GM23338 (cell line): ENCODE data around the gene DNAH11. TPM values are rescaled to one million over a fixed set of nuclear protein-coding genes. Genes with fewer than 3 reads are reported as not detected.

Source experiments
- ATAC-seq: fragments of 200-7000 bp; cut with Tn5 transposase; 3 replicates; pipeline ENCODE4 v1.9.1; 2020
- DNase-seq: peaks from one replicate; pipeline ENCODE4 v3.0.0-alpha.2; 2015; ENCODE audit warnings: low spot score
- H2AFZ ChIP-seq: fragments of 200-600 bp; sonication (generic); 2 replicates; pipeline ENCODE4 v1.8.0; 2016; ENCODE audit warnings: antibody characterized with exemption, mild to moderate bottlenecking, moderate library complexity
- H3F3A ChIP-seq: fragments of 200-600 bp; sonication (generic); replicated peaks from 2 replicates; pipeline ENCODE4 v1.8.0; 2017; ENCODE audit warnings: antibody characterized with exemption, mixed run types, low read depth
- H3K27ac ChIP-seq: fragments of 200-600 bp; sonication (generic); 2 replicates; pipeline ENCODE4 v1.6.1; 2016; ENCODE audit warnings: low read depth
- H3K27me3 ChIP-seq: fragments of 200-600 bp; sonication (generic); 2 replicates; pipeline ENCODE4 v1.8.0; 2016; ENCODE audit warnings: mild to moderate bottlenecking, mixed run types, moderate library complexity; ENCODE audit not compliant: insufficient read depth
- H3K36me3 ChIP-seq: fragments of 200-600 bp; sonication (generic); 2 replicates; pipeline ENCODE4 v1.8.0; 2016; ENCODE audit warnings: mild to moderate bottlenecking; ENCODE audit not compliant: insufficient read depth
- H3K4me1 ChIP-seq: fragments of 200-600 bp; sonication (generic); 2 replicates; pipeline ENCODE4 v1.8.0; 2016; ENCODE audit warnings: mild to moderate bottlenecking, moderate library complexity; ENCODE audit not compliant: insufficient read depth
- H3K4me2 ChIP-seq: fragments of 200-600 bp; sonication (generic); 2 replicates; pipeline ENCODE4 v1.7.1; 2017; ENCODE audit warnings: mixed run types
- H3K4me3 ChIP-seq: fragments of 200-600 bp; sonication (generic); 2 replicates; pipeline ENCODE4 v1.6.1; 2016; ENCODE audit warnings: mixed run types
- H3K79me2 ChIP-seq: fragments of 200-600 bp; sonication (generic); replicated peaks from 2 replicates; pipeline ENCODE4 v1.8.0; 2017; ENCODE audit warnings: mild to moderate bottlenecking; ENCODE audit not compliant: insufficient read depth
- H3K9me2 ChIP-seq: fragments of 200-600 bp; sonication (generic); 2 replicates; pipeline ENCODE4 v1.8.0; 2017; ENCODE audit not compliant: insufficient read depth
- H4K20me1 ChIP-seq: fragments of 200-600 bp; sonication (generic); replicated peaks from 2 replicates; pipeline ENCODE4 v1.8.0; 2017; ENCODE audit warnings: mild to moderate bottlenecking; ENCODE audit not compliant: insufficient read depth
- H3K27ac Mint-ChIP-seq: 2 replicates; pipeline ENCODE4 v1.8.0; 2020; ENCODE audit warnings: inconsistent platforms, mild to moderate bottlenecking, moderate library complexity, mixed read lengths
- H3K27me3 Mint-ChIP-seq: 3 replicates; pipeline ENCODE4 v1.8.0; 2022; ENCODE audit warnings: low read depth, mild to moderate bottlenecking, moderate library complexity, mixed read lengths, inconsistent platforms; ENCODE audit not compliant: insufficient read depth, poor library complexity
- H3K36me3 Mint-ChIP-seq: 3 replicates; pipeline ENCODE4 v1.8.0; 2021; ENCODE audit warnings: low read depth, mild to moderate bottlenecking, inconsistent platforms, moderate library complexity, mixed read lengths
- H3K4me1 Mint-ChIP-seq: 3 replicates; pipeline ENCODE4 v1.8.0; 2020; ENCODE audit warnings: mild to moderate bottlenecking, inconsistent platforms, mixed read lengths
- H3K4me3 Mint-ChIP-seq: 3 replicates; pipeline ENCODE4 v1.8.0; 2021; ENCODE audit warnings: moderate library complexity, mild to moderate bottlenecking, inconsistent platforms, mixed read lengths
- H3K9me3 Mint-ChIP-seq: 3 replicates; pipeline ENCODE4 v1.8.0; 2020; ENCODE audit warnings: moderate library complexity, mild to moderate bottlenecking, inconsistent platforms, mixed read lengths
- POLR2AphosphoS5 ChIP-seq: IDR thresholded peaks from 2 replicates; pipeline ENCODE4 v1.6.1; 2016; ENCODE audit warnings: antibody characterized with exemption, low read depth
- ZNF114 ChIP-seq: fragments of 250-450 bp; sonication (Bioruptor Pico); IDR thresholded peaks from 2 replicates; pipeline ENCODE4 v1.5.0; 2020; ENCODE audit warnings: mild to moderate bottlenecking, moderate library complexity
- ZNF331 ChIP-seq: fragments of 250-450 bp; sonication (Bioruptor Pico); IDR thresholded peaks from 2 replicates; pipeline ENCODE4 v1.5.0; 2020; ENCODE audit warnings: low read depth, mild to moderate bottlenecking, moderate library complexity
- polyA plus RNA-seq: library from polyadenylated mRNA; unstranded; fragments of >200 nt; fragmentation: Nextera tagmentation; extraction: Ambion mirVana; gene quantifications from 2 replicates; pipeline ENCODE4 v1.2.1, GENCODE V29; 2016
- total RNA-seq: library from RNA; depleted of rRNA; stranded (reverse); fragments of >200 nt; shearing (Covaris generic); gene quantifications from 2 replicates; pipeline ENCODE4 v1.2.3, GENCODE V29; 2014
- TF ChIP-seq, protein P1 (sequence below): IDR thresholded peaks from one replicate; pipeline ENCODE4 v1.6.1; 2018; ENCODE audit warnings: antibody characterized with exemption; ENCODE audit not compliant: unreplicated experiment
- TF ChIP-seq, protein P2 (sequence below): fragments of 250-450 bp; sonication (Bioruptor Pico); IDR thresholded peaks from 2 replicates; pipeline ENCODE4 v1.5.0; 2020; ENCODE audit warnings: mild to moderate bottlenecking, moderate library complexity

The DNAH11 gene
- total and polyA plus RNA-seq, 2 experiments from 2014 or later: 9.3 TPM

DNA sequence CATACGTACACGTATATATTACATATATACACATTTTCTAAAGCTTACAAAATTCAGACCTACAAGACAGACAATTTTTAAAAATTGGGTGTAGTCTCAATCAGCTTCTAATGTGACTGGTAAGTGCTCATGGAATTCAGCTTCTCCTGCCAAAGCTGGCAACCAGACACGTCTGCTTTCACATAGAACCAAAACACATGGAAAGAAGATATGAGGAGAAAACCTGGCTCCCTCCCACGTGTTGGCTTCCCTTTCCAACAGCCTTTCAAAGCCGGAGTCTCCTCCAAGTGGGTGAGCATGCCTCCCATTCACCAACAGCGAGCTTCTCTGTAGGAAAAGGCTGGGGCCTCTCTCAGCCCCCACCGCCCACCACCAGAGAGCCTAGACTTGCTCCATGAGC lies 369.5 kb downstream of the DNAH11 start (continued):
- TF ChIP-seq, protein P1, sequence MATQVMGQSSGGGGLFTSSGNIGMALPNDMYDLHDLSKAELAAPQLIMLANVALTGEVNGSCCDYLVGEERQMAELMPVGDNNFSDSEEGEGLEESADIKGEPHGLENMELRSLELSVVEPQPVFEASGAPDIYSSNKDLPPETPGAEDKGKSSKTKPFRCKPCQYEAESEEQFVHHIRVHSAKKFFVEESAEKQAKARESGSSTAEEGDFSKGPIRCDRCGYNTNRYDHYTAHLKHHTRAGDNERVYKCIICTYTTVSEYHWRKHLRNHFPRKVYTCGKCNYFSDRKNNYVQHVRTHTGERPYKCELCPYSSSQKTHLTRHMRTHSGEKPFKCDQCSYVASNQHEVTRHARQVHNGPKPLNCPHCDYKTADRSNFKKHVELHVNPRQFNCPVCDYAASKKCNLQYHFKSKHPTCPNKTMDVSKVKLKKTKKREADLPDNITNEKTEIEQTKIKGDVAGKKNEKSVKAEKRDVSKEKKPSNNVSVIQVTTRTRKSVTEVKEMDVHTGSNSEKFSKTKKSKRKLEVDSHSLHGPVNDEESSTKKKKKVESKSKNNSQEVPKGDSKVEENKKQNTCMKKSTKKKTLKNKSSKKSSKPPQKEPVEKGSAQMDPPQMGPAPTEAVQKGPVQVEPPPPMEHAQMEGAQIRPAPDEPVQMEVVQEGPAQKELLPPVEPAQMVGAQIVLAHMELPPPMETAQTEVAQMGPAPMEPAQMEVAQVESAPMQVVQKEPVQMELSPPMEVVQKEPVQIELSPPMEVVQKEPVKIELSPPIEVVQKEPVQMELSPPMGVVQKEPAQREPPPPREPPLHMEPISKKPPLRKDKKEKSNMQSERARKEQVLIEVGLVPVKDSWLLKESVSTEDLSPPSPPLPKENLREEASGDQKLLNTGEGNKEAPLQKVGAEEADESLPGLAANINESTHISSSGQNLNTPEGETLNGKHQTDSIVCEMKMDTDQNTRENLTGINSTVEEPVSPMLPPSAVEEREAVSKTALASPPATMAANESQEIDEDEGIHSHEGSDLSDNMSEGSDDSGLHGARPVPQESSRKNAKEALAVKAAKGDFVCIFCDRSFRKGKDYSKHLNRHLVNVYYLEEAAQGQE: no peak
- TF ChIP-seq, protein P2, sequence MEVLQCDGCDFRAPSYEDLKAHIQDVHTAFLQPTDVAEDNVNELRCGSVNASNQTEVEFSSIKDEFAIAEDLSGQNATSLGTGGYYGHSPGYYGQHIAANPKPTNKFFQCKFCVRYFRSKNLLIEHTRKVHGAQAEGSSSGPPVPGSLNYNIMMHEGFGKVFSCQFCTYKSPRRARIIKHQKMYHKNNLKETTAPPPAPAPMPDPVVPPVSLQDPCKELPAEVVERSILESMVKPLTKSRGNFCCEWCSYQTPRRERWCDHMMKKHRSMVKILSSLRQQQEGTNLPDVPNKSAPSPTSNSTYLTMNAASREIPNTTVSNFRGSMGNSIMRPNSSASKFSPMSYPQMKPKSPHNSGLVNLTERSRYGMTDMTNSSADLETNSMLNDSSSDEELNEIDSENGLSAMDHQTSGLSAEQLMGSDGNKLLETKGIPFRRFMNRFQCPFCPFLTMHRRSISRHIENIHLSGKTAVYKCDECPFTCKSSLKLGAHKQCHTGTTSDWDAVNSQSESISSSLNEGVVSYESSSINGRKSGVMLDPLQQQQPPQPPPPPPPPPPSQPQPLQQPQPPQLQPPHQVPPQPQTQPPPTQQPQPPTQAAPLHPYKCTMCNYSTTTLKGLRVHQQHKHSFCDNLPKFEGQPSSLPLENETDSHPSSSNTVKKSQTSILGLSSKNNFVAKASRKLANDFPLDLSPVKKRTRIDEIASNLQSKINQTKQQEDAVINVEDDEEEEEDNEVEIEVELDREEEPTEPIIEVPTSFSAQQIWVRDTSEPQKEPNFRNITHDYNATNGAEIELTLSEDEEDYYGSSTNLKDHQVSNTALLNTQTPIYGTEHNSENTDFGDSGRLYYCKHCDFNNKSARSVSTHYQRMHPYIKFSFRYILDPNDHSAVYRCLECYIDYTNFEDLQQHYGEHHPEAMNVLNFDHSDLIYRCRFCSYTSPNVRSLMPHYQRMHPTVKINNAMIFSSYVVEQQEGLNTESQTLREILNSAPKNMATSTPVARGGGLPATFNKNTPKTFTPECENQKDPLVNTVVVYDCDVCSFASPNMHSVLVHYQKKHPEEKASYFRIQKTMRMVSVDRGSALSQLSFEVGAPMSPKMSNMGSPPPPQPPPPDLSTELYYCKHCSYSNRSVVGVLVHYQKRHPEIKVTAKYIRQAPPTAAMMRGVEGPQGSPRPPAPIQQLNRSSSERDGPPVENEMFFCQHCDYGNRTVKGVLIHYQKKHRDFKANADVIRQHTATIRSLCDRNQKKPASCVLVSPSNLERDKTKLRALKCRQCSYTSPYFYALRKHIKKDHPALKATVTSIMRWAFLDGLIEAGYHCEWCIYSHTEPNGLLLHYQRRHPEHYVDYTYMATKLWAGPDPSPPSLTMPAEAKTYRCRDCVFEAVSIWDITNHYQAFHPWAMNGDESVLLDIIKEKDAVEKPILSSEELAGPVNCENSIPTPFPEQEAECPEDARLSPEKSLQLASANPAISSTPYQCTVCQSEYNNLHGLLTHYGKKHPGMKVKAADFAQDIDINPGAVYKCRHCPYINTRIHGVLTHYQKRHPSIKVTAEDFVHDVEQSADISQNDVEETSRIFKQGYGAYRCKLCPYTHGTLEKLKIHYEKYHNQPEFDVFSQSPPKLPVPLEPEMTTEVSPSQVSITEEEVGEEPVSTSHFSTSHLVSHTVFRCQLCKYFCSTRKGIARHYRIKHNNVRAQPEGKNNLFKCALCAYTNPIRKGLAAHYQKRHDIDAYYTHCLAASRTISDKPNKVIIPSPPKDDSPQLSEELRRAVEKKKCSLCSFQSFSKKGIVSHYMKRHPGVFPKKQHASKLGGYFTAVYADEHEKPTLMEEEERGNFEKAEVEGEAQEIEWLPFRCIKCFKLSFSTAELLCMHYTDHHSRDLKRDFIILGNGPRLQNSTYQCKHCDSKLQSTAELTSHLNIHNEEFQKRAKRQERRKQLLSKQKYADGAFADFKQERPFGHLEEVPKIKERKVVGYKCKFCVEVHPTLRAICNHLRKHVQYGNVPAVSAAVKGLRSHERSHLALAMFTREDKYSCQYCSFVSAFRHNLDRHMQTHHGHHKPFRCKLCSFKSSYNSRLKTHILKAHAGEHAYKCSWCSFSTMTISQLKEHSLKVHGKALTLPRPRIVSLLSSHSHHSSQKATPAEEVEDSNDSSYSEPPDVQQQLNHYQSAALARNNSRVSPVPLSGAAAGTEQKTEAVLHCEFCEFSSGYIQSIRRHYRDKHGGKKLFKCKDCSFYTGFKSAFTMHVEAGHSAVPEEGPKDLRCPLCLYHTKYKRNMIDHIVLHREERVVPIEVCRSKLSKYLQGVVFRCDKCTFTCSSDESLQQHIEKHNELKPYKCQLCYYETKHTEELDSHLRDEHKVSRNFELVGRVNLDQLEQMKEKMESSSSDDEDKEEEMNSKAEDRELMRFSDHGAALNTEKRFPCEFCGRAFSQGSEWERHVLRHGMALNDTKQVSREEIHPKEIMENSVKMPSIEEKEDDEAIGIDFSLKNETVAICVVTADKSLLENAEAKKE (CRISPR knock-in tag): no peak
- no peak for TF ChIP-seq ZNF331 (CRISPR knock-in tag)

DNA sequence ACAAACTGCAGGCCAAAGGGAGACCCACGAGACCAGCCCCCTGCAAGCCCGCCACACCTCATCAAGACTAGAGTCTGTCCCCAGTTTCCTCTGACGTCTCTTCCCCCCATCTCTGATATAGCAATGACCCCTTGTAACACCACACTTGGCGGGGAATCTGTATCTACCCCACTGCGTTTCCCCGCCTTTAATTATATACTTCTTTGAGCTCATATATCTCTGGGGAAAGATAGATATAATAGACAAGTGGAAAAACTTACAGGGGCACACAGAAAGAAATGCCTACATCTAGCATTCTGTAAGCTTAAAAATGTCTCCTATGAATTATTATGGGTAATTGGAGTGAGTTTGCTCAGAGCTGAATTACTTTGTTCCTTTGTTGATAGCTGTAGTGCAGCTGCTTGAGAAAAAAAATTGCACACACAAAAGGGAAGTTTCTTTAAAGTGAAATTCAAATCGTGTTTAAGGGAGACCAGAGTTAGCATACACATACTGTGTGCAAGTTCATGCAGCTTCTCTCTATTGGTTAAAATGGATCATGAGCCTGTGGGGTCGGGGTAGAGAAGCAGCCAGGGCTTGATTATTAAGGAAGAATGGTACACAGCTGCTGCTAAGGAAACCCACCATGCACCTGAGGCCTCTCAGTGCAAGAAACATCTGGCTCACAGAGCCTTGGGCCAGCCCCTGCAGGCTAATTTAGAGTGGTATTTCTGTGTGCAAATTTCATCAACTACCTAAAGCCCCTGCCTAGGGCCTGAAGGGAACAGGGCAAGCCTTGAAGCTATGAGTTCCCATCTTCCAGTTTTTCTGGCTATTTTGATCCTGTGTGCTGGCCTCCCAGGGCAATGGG lies 370.3 kb downstream of the DNAH11 start:
- DNase-seq: no peak
- TF ChIP-seq POLR2AphosphoS5 (no peak), ZNF114 (CRISPR knock-in tag) (no peak)
- TF ChIP-seq, protein P1: no peak
- Histone ChIP-seq H2AFZ (no peak overlapping the region), H3K27ac (no peak overlapping the region), H3F3A (no peaks in the 10 kb centered on the region), H3K79me2 (peaks cover 53% of the 10 kb centered on the region), H3K9me2 (no peaks in the 10 kb centered on the region), H4K20me1 (peaks cover 11% of the 10 kb centered on the region), H3K4me1 (no peaks in the 10 kb centered on the region), H3K4me2 (no peak overlapping the region), H3K4me3 (no peak overlapping the region), H3K27me3 (no peaks in the 10 kb centered on the region), H3K36me3 (peaks cover 17% of the 10 kb centered on the region)
- ATAC-seq: no peak
- Mint-ChIP-seq H3K27me3 (peaks cover 2% of the 10 kb centered on the region), H3K9me3 (no peaks in the 10 kb centered on the region), H3K36me3 (peaks cover 82% of the 10 kb centered on the region), H3K27ac (peak overlapping the region; percentile 71; the same call in 1 of the 2 replicates), H3K4me3 (no peak overlapping the region), H3K4me1 (peaks cover 7% of the 10 kb centered on the region; the same call in 1 of the 3 replicates)
